Ovary (tissue), 9 donors: ENCODE data around the gene SYNGAP1. TPM values are rescaled to one million over a fixed set of nuclear protein-coding genes. Genes with fewer than 3 reads are reported as not detected.

Experiments
- DNase-seq, 5 donors: peaks; one replicate each; pipeline ENCODE4 v3.0.0-alpha.2; 2019 to 2020
- H3K27ac ChIP-seq, 2 donors: fragments of 200-600 bp; one replicate each; pipeline versions ENCODE4 v1.5.1 to v1.8.0; 2019 to 2022
- H3K27me3 ChIP-seq: fragments of 200-600 bp; one replicate; pipeline ENCODE4 v1.8.0; 2022
- H3K36me3 ChIP-seq: fragments of 200-600 bp; sonication (generic); one replicate; pipeline ENCODE4 v1.5.1; 2019
- H3K4me1 ChIP-seq: one replicate; pipeline ENCODE4 v1.8.1; 2013; ENCODE audit warnings: mild to moderate bottlenecking, moderate library complexity; ENCODE audit not compliant: insufficient read depth
- H3K4me3 ChIP-seq: fragments of 200-600 bp; sonication (generic); one replicate; pipeline ENCODE4 v1.5.1; 2017
- H3K9me3 ChIP-seq, 2 donors: fragments of 200-600 bp in 1 of 2; sonication (generic) in 1 of 2; one replicate each; pipeline versions ENCODE4 v1.5.1 to v1.8.1; 2013 to 2019; ENCODE audit warnings: mild to moderate bottlenecking in 1 of 2, moderate library complexity in 1 of 2
- EP300 ChIP-seq: sonication (generic); formaldehyde crosslinking; IDR thresholded peaks from one replicate; pipeline ENCODE4 v1.6.1; 2017; ENCODE audit warnings: antibody characterized with exemption
- POLR2A ChIP-seq: fragments of 450-650 bp; IDR thresholded peaks from one replicate; pipeline ENCODE4 v1.6.1; 2017; ENCODE audit warnings: antibody characterized with exemption, mild to moderate bottlenecking, moderate library complexity
- WGBS, 3 donors: extraction: QIAGEN DNeasy Blood & Tissue Kit in 1 of 3; methylation state at CpG; one replicate each; pipeline versions ENCODE4 v1.1.5 to v1.1.7; 2013 to 2017; 5-methylcytosine and 5-hydroxymethylcytosine counted together
- intact Hi-C, 4 donors: fragments of 100-400 bp; cut with DNase I; formaldehyde crosslinking; loops; one replicate each; pipeline versions ENCODE4 v1.11.0 to v1.15.1; 2022 to 2023
- polyA plus RNA-seq, 2 donors: library from polyadenylated mRNA; stranded (reverse); fragments of 200-250 nt in 1 of 2; fragments of 350-450 nt in 1 of 2; fragmentation: Illumina TruSeq in 1 of 2; extraction: RNeasy Lipid Tissue Mini Kit (QIAGEN cat#74804) in 1 of 2; gene quantifications; one replicate each; pipeline ENCODE4 v1.2.3, GENCODE V29; 2013 to 2014
- total RNA-seq, 7 donors: library from RNA; depleted of rRNA in 2 of 7; stranded (reverse); fragments of >200 nt in 2 of 7; fragmentation: NEBNext Ultra II Directional in 3 of 7; extraction: Animal tissue kit (Norgen Biotek cat#: 25700) in 3 of 7; gene quantifications; one replicate each; pipeline versions ENCODE4 v1.1.0 to v1.2.4, GENCODE V29; 2016 to 2023
- TF ChIP-seq, protein P1 (sequence below), 3 donors: fragments of 450-650 bp in 2 of 3; fragments of 200-600 bp in 1 of 3; IDR thresholded peaks; one replicate each; pipeline versions ENCODE4 v1.5.1 to v1.8.0; 2016 to 2022; ENCODE audit warnings: antibody characterized with exemption in 3 of 3, mild to moderate bottlenecking in 1 of 3
- donor health status: DM: no; HTN: no; CAD: no; lungs with moderate emphysema.
- donor health status: DM: no; HTN: no; CAD: no.
- donor health status: Bipolar disorder and iron deficiency.
- donor health status: DM: yes; HTN: yes; CAD: no.
- donor health status: DM: no; HTN: no; CAD: no.
- donor health status: DM: yes; HTN: yes; CAD: no.

The SYNGAP1 gene
- total and polyA plus RNA-seq, 9 donors, result 14.6 to 60.0 (median 33.5) TPM

DNA sequence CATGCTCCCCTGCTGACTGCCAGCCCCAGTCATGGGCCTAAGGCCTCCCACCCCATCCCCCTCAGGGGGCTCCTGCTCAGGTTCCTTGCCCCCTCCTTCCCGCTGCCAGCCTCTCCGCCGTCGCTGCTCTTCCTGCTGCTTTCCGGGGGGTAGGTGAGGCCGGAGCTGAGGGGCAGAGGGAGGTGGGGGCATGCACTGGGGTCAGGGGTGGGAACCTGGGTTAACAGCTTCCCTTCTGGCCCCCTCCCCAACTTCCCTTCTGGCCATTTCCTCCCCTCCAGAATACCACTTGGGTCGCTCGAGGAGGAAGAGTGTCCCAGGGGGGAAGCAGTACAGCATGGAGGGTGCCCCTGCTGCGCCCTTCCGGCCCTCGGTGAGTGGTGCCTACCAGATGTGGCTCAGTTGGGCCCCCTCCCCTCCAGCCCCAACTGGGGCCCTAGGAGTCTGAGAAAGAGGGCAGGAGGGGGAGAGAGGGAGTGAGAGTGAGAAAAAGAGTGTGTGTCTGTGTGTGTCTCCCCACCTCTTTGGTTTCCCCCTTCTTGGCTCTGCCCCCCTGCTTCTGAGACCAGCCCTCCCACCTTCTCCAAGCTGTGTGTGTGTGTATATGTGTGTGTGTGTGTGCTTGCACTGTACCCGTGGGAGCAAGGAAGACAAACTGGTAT, 12.1 kb downstream of the SYNGAP1 start:
- intact Hi-C loops, result no loop called here
- Histone ChIP-seq H3K27me3 (no peaks in the 10 kb centered on the region), H3K4me3 (no peak overlapping the region), H3K9me3 (no peaks in the 10 kb centered on the region), H3K36me3 (no peaks in the 10 kb centered on the region), H3K27ac (peak overlapping the region in 1 of 2 donors; percentile 27), H3K4me1 (peaks cover 21% of the 10 kb centered on the region)
- TF ChIP-seq, protein P1, sequence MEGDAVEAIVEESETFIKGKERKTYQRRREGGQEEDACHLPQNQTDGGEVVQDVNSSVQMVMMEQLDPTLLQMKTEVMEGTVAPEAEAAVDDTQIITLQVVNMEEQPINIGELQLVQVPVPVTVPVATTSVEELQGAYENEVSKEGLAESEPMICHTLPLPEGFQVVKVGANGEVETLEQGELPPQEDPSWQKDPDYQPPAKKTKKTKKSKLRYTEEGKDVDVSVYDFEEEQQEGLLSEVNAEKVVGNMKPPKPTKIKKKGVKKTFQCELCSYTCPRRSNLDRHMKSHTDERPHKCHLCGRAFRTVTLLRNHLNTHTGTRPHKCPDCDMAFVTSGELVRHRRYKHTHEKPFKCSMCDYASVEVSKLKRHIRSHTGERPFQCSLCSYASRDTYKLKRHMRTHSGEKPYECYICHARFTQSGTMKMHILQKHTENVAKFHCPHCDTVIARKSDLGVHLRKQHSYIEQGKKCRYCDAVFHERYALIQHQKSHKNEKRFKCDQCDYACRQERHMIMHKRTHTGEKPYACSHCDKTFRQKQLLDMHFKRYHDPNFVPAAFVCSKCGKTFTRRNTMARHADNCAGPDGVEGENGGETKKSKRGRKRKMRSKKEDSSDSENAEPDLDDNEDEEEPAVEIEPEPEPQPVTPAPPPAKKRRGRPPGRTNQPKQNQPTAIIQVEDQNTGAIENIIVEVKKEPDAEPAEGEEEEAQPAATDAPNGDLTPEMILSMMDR (IDR thresholded peaks at IDR 0.05), result no peak
- TF ChIP-seq EP300 (no peak), POLR2A (no peak)
- WGBS, 3 donors, result 60 to 69% (median 68%) methylated on average over 12 of the region's 12 CpGs
- no peak for DNase-seq

- Histone ChIP-seq H3K27ac (peak overlapping the region; percentile 53 to 67), H3K27me3 (no peaks in the 10 kb centered on the region), H3K4me3 (no peak overlapping the region), H3K9me3 (no peaks in the 10 kb centered on the region), H3K36me3 (no peaks in the 10 kb centered on the region), H3K4me1 (peaks cover 21% of the 10 kb centered on the region)
- DNase-seq, result peak in 1 of 5 donors; percentile 24
- 69 to 74% (median 71%) methylated on average over 10 of the region's 10 CpGs for WGBS, 3 donors
- intact Hi-C loops, result no loop called here
- TF ChIP-seq POLR2A (no peak), EP300 (no peak)
- TF ChIP-seq, protein P1 (IDR thresholded peaks at IDR 0.05), result no peak
These were observed 12.7 kb downstream of the SYNGAP1 start for GRCh38 chr6:33432546-33432945.

GRCh38 chr6:33433001-33433543, 13.2 kb downstream of the SYNGAP1 start:
- Histone ChIP-seq H3K4me1 (peaks cover 21% of the 10 kb centered on the region), H3K9me3 (no peaks in the 10 kb centered on the region), H3K27ac (peak overlapping the region; percentile 53 to 67), H3K36me3 (no peaks in the 10 kb centered on the region), H3K27me3 (no peaks in the 10 kb centered on the region), H3K4me3 (no peak overlapping the region)
- intact Hi-C loops, result no loop called here
- DNase-seq, result peak in 1 of 5 donors; percentile 17
- TF ChIP-seq POLR2A (no peak), EP300 (no peak)
- TF ChIP-seq, protein P1 (IDR thresholded peaks at IDR 0.05), result no peak
- WGBS, 3 donors, result 90 to 100% (median 95%) methylated on average over 1 of the region's 1 CpG

GRCh38 chr6:33433544-33434191, 13.8 kb downstream of the SYNGAP1 start:
- peak; percentile 46 to 69 (median 66) for DNase-seq
- H3K27ac ChIP-seq, result peak overlapping the region; percentile 53 to 67
- no peaks in the 10 kb centered on the region for H3K27me3 ChIP-seq
- H3K4me3 ChIP-seq, result no peak overlapping the region
- H3K9me3 ChIP-seq, result no peaks in the 10 kb centered on the region
- 12 to 16% (median 14%) methylated on average over 16 of the region's 17 CpGs for WGBS, 3 donors
- peaks cover 16% of the 10 kb centered on the region for H3K4me1 ChIP-seq
- no peaks in the 10 kb centered on the region for H3K36me3 ChIP-seq
- intact Hi-C loops, result no loop called here
- TF ChIP-seq, protein P1 (IDR thresholded peaks at IDR 0.05), result no peak
- TF ChIP-seq EP300 (no peak), POLR2A (no peak)
